Sigmoid colon (tissue), 7 donors: ENCODE measurements around the gene RHOT1. TPM values are rescaled to one million over a fixed set of nuclear protein-coding genes. Genes with fewer than 3 reads are reported as not detected.
"Not testable (repeated sequence)": the region's sequence is repeated elsewhere in the genome, so short reads cannot be mapped to it uniquely, and the experiment has no call there.

Experiments
- DNase-seq: peaks from one replicate; pipeline ENCODE4 v3.0.0-alpha.2; 2019
- H3K27ac ChIP-seq, 4 donors: fragments of 200-600 bp; sonication (generic); one replicate each; pipeline ENCODE4 v1.5.1; 2016 to 2019; ENCODE audit warnings: mild to moderate bottlenecking in 1 of 4
- H3K27me3 ChIP-seq, 3 donors: fragments of 200-600 bp; sonication (generic); one replicate each; pipeline ENCODE4 v1.5.1; 2019; ENCODE audit warnings: mild to moderate bottlenecking in 1 of 3
- H3K36me3 ChIP-seq, 4 donors: fragments of 200-600 bp; sonication (generic); one replicate each; pipeline ENCODE4 v1.5.1; 2016 to 2019
- H3K4me1 ChIP-seq, 4 donors: fragments of 200-600 bp; sonication (generic); one replicate each; pipeline ENCODE4 v1.5.1; 2017 to 2019
- H3K4me3 ChIP-seq, 4 donors: fragments of 200-600 bp; sonication (generic); one replicate each; pipeline ENCODE4 v1.5.1; 2017 to 2019; ENCODE audit warnings: mild to moderate bottlenecking in 2 of 4, moderate library complexity in 1 of 4
- H3K9me3 ChIP-seq, 4 donors: fragments of 200-600 bp in 3 of 4; sonication (generic) in 3 of 4; one replicate each; pipeline versions ENCODE4 v1.5.1 to v1.6.1; 2013 to 2019
- CTCF ChIP-seq, 4 experiments: fragments of 450-650 bp in 3 of 4; fragments of 200-600 bp in 1 of 4; IDR thresholded peaks; one replicate each; pipeline ENCODE4 v1.5.1; 2016 to 2019; ENCODE audit warnings: antibody characterized with exemption in 4 of 4, mild to moderate bottlenecking in 3 of 4, moderate library complexity in 2 of 4
- EP300 ChIP-seq, 4 donors: sonication (generic); formaldehyde crosslinking; IDR thresholded peaks; one replicate each; pipeline ENCODE4 v1.6.1; 2017; ENCODE audit warnings: antibody characterized with exemption in 4 of 4
- POLR2A ChIP-seq, 2 donors: fragments of 450-650 bp; IDR thresholded peaks; one replicate each; pipeline ENCODE4 v1.6.1; 2016; ENCODE audit warnings: antibody characterized with exemption in 2 of 2, mild to moderate bottlenecking in 2 of 2, moderate library complexity in 2 of 2
- POLR2AphosphoS5 ChIP-seq, 4 donors: sonication (generic); formaldehyde crosslinking; IDR thresholded peaks; one replicate each; pipeline ENCODE4 v1.6.1; 2017; ENCODE audit warnings: antibody characterized with exemption in 4 of 4
- WGBS, 2 donors: extraction: QIAGEN DNeasy Blood & Tissue Kit; methylation state at CpG; one replicate each; pipeline ENCODE4 v1.1.7; 2013; 5-methylcytosine and 5-hydroxymethylcytosine counted together
- intact Hi-C: fragments of 100-400 bp; cut with DNase I; formaldehyde crosslinking; loops from one replicate; pipeline ENCODE4 v1.15.1; 2023
- polyA plus RNA-seq, 3 donors: library from polyadenylated mRNA; stranded (reverse); fragments of 200-250 nt; gene quantifications; one replicate each; pipeline ENCODE4 v1.2.3, GENCODE V29; 2013
- total RNA-seq, 4 donors: library from RNA; depleted of rRNA; stranded (reverse); fragments of >200 nt; gene quantifications; one replicate each; pipeline ENCODE4 v1.1.0, GENCODE V29; 2016
- donor health status: healthy with polysubstance abuse.
- donor health status: Bipolar disorder and iron deficiency.
- donor health status: healthy.

RHOT1 gene
- total and polyA plus RNA-seq, 7 donors = 17.0 to 71.5 (median 48.9) TPM

DNA sequence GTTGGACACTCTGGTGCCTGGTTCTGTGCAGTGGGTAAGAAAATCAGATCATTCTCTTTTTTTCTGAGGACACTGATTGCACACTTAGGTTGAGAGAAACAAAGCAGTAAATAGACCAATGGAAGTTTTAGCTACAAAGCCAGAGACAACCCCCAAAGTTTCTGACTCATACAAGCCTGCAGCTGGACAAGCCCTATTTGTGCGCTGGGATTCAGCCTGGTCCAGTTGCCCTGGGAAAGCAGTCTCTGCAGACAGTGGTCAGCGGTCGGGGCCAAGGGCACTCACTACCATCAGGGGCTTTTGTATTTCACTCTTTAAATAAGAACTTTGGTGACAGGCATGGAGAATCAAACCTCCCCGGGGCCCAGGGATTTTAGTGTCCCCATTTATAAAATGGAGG is 117.3 kb downstream of the RHOT1 start:
- WGBS, 2 donors = 79 to 82% methylated on average over 4 of the region's 4 CpGs
- no peak overlapping the region for H3K4me3 ChIP-seq
- H3K9me3 ChIP-seq = no peaks in the 10 kb centered on the region
- no peaks in the 10 kb centered on the region for H3K36me3 ChIP-seq
- H3K4me1 ChIP-seq = peaks cover 0 to 5% (median 0%) of the 10 kb centered on the region in 4 donors
- H3K27me3 ChIP-seq = no peaks in the 10 kb centered on the region
- TF ChIP-seq EP300 (IDR thresholded peaks at IDR 0.05) (no peak), POLR2A (IDR thresholded peaks at IDR 0.05) (no peak), POLR2AphosphoS5 (IDR thresholded peaks at IDR 0.05) (no peak), CTCF (IDR thresholded peaks at IDR 0.05) (no peak)
- H3K27ac ChIP-seq = no peak overlapping the region
- DNase-seq = no peak
- intact Hi-C loops = no loop called here

DNA sequence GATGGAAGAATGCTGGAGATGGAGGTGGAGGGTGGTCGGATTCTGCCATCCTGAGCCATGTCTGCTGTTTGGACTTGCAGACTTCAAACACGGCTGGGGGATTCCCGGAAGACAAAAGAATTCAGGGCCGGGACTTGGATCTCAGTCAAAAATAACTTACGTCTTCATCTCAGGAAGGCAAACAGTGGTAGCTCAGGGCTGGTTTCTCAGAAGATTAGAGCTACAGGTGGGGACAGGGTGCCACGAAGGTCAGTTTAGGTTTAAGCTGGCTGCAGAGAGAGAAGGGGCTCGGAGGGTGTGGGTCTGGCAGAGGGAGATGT is 119.1 kb downstream of the RHOT1 start:
- TF ChIP-seq CTCF (IDR thresholded peaks at IDR 0.05) (no peak), EP300 (IDR thresholded peaks at IDR 0.05) (no peak), POLR2AphosphoS5 (IDR thresholded peaks at IDR 0.05) (no peak), POLR2A (IDR thresholded peaks at IDR 0.05) (no peak)
- Histone ChIP-seq H3K36me3 (no peaks in the 10 kb centered on the region), H3K9me3 (no peaks in the 10 kb centered on the region), H3K27me3 (peaks cover 0 to 3% (median 0%) of the 10 kb centered on the region in 3 donors), H3K4me1 (peaks cover 0 to 13% (median 7%) of the 10 kb centered on the region in 4 donors), H3K4me3 (no peak overlapping the region), H3K27ac (no peak overlapping the region)
- intact Hi-C loops = no loop called here
- WGBS, 2 donors = 12 to 58% methylated on average over 7 of the region's 7 CpGs
- no peak for DNase-seq

- H3K4me3 ChIP-seq = no peak overlapping the region
- DNase-seq = no peak
- intact Hi-C loops = no loop called here
- peaks cover 0 to 18% (median 13%) of the 10 kb centered on the region in 4 donors for H3K4me1 ChIP-seq
- TF ChIP-seq CTCF (IDR thresholded peaks at IDR 0.05) = no peak
- TF ChIP-seq EP300 (IDR thresholded peaks at IDR 0.05) = no peak
- no peak for TF ChIP-seq POLR2AphosphoS5 (IDR thresholded peaks at IDR 0.05)
- TF ChIP-seq POLR2A (IDR thresholded peaks at IDR 0.05) = no peak
- 64 to 83% methylated on average over 13 of the region's 13 CpGs for WGBS, 2 donors
- H3K36me3 ChIP-seq = no peaks in the 10 kb centered on the region
- peaks cover 0 to 10% (median 4%) of the 10 kb centered on the region in 3 donors for H3K27me3 ChIP-seq
- no peaks in the 10 kb centered on the region for H3K9me3 ChIP-seq
- H3K27ac ChIP-seq = no peak overlapping the region
Observed at GRCh38 chr17:32261936-32262510, 119.7 kb downstream of the RHOT1 start.

GRCh38 chr17:32263515-32263914 is 121.2 kb downstream of the RHOT1 start:
- peaks cover 0 to 24% (median 12%) of the 10 kb centered on the region in 3 donors for H3K27me3 ChIP-seq
- 92% methylated on average over 17 of the region's 17 CpGs for WGBS, 2 donors
- H3K36me3 ChIP-seq, DNase-seq, H3K27ac ChIP-seq, H3K4me3 ChIP-seq, intact Hi-C loops, H3K9me3 ChIP-seq: not testable (repeated sequence)
- peaks cover 0 to 23% (median 19%) of the 10 kb centered on the region in 4 donors for H3K4me1 ChIP-seq

- no peaks in the 10 kb centered on the region for H3K9me3 ChIP-seq
- H3K4me1 ChIP-seq = peaks cover 0 to 23% (median 19%) of the 10 kb centered on the region in 4 donors
- H3K4me3 ChIP-seq = no peak overlapping the region
- 32 to 51% methylated on average over 6 of the region's 6 CpGs for WGBS, 2 donors
- intact Hi-C loops = no loop called here
- no peak for DNase-seq
- no peaks in the 10 kb centered on the region for H3K36me3 ChIP-seq
- H3K27ac ChIP-seq = peak overlapping the region in 2 of 4 donors; percentile 45 to 52
- peaks cover 0 to 28% (median 12%) of the 10 kb centered on the region in 3 donors for H3K27me3 ChIP-seq
- TF ChIP-seq POLR2AphosphoS5 (IDR thresholded peaks at IDR 0.05) (no peak), POLR2A (IDR thresholded peaks at IDR 0.05) (no peak), CTCF (IDR thresholded peaks at IDR 0.05) (no peak), EP300 (IDR thresholded peaks at IDR 0.05) (no peak)
Observed at GRCh38 chr17:32264140-32264799, 122.0 kb downstream of the RHOT1 start.
